ENCODE measurements around the gene VTI1A. TPM values are rescaled to one million over a fixed set of nuclear protein-coding genes. Genes with fewer than 3 reads are reported as not detected.

Gene VTI1A
- total and polyA plus RNA-seq, 2 of the 8 experiments (the other 6 are each of a cell fraction or from before 2014, with no cell fraction given): 6.0 to 20.0 TPM

DNA sequence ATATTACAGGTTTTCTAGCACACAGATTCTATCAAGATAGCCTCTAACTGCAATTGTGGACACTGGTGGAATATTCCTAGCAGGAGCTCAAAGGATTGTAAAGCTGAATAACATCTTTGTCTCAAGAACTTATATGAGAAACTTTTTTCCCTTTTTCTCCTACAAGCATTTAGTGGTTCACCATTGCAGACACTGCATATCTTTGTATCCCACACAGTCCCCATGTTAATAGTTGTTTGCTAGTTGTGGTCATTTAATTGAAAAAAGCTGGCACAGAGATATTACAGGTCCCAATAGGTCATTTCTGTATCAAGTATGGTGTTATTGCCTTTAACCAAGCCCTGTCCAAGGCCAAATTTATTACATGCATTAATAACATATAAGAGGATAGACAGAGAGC lies 276.9 kb downstream of the VTI1A start (continued):
- TF ChIP-seq SIX5 (IDR thresholded peaks at IDR 0.05; ENCODE audit: low read depth, low read length) (no peak), SP1 (IDR thresholded peaks at IDR 0.05; ENCODE audit: low read depth, low read length) (no peak), EZH2 (IDR thresholded peaks at IDR 0.05; ENCODE audit: low read depth, low read length, severe bottlenecking) (no peak), SIN3A (conservative IDR thresholded peaks at IDR 0.05 in 1 of 2, IDR thresholded peaks at IDR 0.05 in 1 of 2; ENCODE audit: low read depth in 1 of 2, low read length in 2 of 2) (no peak), KDM5A (IDR thresholded peaks at IDR 0.05; ENCODE audit: low read length) (no peak), GTF2F1 (IDR thresholded peaks at IDR 0.05; ENCODE audit: borderline replicate concordance, low read depth, low read length) (no peak), BRCA1 (IDR thresholded peaks at IDR 0.05; ENCODE audit: low read depth, low read length) (no peak), RXRA (IDR thresholded peaks at IDR 0.05; ENCODE audit: insufficient read depth, low read depth, low read length) (no peak)
